Renal cortical epithelial cell (primary cell): ENCODE measurements around the gene CRTC3. TPM values are rescaled to one million over a fixed set of nuclear protein-coding genes. Genes with fewer than 3 reads are reported as not detected.

Experiments used
- DNase-seq: peaks from one replicate; pipeline ENCODE4 v3.0.0-alpha.2; 2011; ENCODE audit warnings: low read depth
- total RNA-seq: library from RNA; depleted of rRNA; stranded (reverse); fragments of >200 nt; gene quantifications from 2 replicates; pipeline ENCODE4 v1.2.3, GENCODE V29; 2014

Gene CRTC3
- total RNA-seq, 1 donor from 2014 or later, result 17.3 TPM

DNA sequence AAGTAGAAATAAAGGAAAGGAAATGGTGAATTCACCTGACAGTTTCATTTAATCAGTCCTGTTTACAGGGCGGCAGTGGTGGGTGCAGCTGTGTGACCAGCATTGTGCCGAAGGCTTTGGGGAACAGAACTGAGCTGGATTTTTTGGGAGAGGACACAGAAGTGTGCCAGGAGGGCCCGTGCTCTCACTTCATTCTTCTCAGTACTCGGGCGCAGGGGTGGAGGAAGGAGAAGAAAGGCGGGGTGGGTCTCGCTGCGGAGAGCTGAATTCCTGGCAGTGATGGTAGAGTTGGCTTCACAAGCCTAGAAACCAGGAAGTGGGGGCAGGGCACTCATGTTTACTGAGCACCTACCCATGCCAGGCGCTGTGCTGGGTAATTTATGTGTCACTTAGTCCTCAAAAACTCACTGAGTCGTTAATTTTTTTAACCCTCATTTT lies 64.6 kb downstream of the CRTC3 start:
- DNase-seq, result peak; percentile 44

DNA sequence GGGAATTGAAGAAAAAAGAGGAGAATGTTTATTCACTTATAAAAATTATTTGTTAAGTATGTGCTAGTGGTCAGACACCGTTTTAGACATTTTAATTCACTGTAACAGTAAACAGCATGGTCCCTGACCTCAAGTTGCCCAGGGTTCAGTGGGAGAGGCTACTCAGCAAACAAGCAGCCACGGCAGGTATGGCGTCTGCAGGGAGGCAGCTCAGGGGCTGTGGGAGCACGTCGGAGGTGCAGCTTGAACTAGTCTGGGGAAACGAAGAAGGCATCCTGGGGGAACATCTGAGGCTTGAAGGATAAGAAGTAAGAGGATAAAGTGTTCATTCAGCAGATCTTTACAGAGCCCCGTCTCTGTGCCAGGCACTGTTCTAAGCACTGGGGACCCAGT lies 66.0 kb downstream of the CRTC3 start:
- DNase-seq, result no peak

DNA sequence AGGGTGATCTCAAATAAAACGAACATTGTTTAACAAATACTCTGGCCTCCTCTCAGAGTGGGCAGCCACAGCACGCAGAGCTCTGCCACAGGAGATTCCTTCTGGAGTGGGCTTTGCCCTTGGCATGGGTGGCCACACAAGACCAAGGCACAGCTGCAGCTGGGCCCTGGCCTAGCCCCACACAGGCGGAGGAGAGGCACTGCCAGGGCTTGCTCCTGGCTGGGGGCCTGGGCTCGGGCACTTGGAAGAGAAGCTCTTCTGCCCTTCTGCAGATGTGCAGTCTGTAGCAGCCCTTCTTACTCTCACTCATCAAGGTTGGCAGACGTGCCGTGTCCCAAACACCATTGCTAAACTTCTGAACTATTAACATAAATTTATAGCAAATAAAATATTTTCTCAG lies 67.2 kb downstream of the CRTC3 start:
- DNase-seq, result no peak

DNA sequence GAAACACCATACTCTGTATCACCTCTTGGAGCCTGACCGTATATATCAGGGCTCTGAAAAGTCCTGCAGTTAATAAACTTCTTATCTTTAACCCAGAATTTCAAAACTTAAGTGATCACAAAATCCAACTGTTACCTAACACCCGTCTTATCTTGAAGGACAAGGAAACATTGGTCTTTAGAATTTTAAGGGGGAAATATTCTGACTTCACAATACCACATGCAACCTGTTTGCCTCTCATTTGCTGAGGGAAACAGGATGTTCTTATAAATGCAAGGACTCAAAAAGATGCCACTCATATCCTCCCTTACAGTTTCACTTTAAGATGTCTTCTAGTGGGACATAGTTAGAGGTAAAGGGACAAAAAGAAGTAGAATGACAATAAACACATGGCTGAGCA lies 67.9 kb downstream of the CRTC3 start:
- no peak for DNase-seq

DNA sequence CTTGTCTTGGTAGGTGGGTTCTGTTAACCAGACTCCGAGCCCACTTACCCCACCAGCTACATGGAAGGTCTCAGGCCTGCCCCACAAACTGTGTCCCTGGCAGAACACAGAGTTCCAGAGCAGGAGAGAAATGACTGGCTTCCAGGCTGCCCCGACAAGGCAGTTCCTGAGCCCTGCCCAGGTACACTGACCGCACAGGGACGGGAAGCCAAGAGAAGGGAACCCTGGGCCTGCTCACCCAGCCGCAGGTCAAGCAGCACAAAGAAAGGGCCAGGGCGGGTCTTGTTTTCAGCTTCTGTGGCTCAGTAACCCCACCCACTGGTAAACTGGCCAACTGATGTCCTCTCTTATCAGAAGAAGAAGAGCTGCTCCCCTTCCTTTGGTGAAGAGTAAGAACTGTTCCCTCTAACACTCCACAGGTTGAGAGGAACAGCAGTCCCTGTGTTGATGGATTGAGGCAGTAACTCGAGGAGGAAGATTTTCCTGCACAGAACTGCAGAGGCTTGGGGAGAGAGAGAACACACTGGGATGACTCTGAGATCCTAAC lies 68.4 kb downstream of the CRTC3 start:
- no peak for DNase-seq

DNA sequence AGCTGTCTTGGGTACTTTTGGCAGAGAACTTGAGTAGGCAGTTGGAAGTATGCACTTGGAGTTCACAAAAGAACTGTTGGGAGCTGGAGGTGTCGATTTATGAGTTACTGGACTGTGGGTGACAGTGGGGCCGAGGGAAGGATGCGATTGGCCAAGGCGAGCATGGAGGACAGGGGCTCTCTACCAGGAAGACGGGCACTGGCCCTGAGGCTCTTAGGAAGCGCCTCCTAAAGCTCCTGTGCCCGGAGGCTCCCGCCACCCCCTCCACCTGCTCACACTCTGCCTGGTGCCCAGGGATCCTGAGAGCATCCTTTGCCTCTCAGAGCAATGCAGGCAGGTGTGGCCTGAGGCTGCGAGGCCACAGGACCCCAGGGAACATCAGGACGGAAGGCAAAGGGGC lies 69.0 kb downstream of the CRTC3 start:
- DNase-seq, result no peak

DNA sequence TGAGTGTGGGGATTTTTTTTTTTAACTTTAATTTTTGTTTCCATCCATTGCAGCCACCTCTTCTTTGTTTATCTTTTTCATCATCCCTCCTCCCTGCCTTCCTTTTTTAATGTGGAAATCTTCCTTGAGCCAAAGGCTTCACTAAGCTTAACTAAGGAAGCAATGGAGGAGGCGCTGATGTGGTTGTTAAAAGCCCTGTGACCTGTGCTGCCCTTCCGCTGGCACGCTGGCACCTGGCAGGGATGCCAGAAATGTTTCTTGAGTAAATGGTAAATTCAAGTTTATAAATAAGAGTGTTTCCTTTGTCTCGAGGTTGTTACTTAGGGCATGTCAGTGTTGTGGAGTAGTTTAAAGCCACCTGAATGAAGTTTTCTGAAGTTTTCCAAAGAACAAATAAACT lies 69.4 kb downstream of the CRTC3 start:
- no peak for DNase-seq

DNA sequence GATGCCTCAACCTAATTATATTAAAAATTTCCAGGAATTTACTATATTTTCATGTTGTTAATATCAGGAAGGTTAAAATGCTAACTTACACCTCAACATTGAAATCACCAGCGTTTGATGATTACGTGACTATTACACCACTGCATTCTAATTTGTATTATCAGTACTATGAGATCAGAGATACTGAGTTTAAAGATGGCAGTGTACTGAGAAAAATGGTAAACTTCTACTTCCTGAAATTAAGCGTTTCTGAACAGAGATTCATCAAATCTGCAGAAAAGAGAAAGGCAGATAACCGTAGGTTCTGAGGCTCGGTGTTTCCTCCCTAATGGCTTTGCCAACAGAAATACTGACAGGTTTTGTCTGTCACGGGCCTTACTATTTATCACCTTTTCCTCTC lies 69.9 kb downstream of the CRTC3 start:
- DNase-seq, result no peak

DNA sequence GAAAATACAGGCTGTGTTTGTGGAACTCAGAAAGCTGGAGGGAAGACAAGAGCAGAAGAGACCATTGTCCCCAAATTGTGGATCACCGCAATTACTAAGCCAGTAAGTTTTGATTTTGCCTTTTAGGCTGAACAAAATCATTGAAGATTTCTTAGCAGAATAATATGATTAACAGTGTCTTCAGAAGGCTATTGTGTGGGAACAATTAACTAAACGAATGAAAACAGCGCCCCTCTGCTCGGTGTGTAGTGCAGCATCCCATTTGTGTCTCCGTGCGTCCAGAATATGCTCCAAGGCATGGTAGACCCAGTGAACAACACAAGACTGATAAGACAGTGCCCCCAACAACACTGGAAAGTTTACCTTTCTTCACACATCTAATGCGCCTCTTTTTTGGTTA lies 71.2 kb downstream of the CRTC3 start:
- no peak for DNase-seq

DNA sequence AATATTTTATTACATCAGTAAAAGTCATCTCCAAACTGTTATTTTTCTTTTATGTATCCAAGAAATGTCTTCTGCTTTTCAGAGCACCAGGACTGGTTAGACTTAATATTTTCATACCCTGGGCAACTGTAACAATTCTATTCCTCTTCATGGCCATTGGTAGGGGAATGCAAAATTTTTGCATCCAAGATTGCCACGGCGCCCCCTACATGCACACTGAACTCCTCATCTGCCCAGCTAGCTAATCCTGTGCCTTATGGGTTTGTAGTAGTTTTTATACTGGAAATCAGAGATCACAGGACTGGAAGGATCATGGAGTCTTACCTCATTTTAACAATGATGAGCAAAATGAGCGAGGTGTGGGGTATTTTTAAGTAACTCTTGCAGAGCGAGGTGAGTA lies 74.2 kb downstream of the CRTC3 start:
- no peak for DNase-seq

DNA sequence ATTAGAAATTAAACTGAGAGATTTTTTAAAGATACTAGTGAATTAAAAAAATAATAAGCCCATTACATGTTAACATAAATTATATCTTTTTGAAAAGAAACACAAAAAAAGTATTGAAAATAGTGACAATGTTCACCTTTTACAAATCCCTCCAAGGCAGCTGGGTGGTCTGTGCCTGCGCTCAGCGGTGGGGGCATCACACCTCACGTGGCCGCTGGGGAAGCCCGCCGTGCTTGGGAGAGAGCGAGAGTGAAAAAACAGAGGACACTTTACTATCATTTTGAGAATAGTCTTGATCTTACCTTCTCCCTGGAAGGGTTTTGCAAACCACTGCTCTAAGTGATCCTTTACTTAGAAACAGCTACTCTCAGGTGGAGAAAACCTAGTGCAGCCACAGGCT lies 76.9 kb downstream of the CRTC3 start:
- no peak for DNase-seq

DNA sequence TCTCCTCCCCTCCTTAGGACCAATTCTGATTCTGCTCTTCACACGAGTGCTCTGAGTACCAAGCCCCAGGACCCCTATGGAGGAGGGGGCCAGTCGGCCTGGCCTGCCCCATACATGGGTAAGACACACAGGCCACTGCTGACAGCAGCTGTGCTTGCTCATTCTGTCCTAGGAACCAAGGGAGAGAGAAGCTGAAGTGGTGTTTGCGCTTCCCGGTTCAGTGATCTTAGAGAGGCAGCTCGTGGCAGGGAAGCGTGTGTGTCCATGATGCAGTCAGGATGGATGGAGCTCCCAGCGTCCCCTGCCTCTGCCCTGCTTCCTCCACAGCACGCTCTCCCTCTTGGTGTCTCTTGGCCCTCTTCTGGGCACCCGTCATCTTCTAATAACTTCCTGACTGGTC lies 77.6 kb downstream of the CRTC3 start:
- DNase-seq, result no peak

DNA sequence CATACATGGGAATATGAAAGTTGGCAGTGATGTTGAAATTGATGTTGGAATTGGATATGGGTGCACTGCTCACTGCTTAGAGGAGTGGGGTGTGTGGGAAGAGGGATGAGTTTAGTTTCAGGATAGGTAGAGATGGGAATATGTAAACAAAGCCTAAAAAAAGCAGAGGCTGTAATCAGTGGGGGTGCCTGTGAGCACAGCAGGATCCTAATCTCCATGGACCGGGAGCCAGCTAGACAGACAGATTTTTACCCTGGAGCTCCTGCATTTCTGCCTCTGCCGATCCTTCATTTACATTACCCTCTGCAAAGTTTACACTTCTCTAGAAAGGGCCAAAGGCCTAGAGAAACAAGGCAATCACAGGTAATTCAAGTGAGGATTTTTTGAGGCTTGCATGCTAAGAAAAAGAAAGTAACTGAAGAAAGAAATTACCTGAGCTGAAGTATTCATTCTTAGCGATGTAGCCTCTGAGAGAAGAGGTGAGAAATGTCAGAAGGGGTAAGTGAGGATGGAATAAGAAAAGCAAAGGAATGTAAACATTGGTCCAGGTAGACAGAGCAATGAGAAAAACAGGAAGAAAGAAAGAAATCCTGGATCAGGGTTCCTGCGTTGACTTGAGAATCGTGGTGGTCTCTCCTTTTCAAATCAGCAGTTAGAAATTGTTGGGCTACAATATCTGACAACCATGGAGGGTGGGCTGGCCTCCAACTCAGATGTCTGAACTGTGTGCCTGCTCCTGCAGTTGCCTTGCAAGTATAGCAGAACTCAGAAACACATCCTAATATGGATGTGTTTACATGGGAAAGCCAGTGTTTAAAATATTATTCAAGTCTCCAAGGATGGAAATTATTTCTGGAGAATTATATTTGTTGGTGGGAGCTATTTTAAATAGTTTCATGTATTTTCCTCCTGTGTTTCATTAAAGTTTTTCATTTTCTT lies 79.8 kb downstream of the CRTC3 start:
- DNase-seq, result no peak

DNA sequence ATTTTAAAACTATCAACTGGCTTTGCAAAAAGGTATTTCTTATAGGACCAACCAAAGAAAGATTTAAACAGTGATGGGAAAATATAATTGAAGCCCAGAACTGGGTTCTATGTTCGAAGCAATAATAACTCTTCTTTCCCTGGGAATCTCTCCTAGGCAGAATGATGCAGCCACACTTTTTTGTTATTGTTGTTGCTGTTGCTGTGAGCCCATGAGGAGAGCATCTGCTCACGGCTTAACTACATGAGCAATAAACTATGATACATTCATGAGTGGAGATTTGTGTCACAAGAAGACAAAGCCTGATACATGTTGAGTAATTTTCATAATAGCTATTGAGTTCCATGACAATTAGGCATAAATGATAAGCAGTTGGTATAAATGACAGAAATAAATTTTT lies 80.5 kb downstream of the CRTC3 start:
- no peak for DNase-seq

DNA sequence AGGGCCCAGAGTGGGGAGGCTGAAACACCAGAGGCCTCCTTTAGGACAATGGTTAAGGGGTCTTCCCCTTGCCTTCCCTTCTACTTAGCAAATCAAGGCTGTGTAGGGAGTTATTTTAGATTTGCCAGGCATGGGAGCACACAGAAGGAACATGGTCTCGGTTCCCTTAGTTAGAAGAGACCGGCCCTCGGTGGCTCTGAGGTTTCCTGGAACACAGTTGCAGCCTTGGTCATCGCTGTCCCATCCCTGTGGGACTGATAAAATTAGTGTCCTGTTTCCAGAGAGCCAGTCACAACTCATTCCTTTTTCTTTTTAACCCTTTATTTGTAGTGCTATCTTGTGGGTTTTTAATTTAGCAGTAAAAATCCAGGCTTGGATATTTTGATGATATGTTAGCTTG lies 81.4 kb downstream of the CRTC3 start:
- no peak for DNase-seq

DNA sequence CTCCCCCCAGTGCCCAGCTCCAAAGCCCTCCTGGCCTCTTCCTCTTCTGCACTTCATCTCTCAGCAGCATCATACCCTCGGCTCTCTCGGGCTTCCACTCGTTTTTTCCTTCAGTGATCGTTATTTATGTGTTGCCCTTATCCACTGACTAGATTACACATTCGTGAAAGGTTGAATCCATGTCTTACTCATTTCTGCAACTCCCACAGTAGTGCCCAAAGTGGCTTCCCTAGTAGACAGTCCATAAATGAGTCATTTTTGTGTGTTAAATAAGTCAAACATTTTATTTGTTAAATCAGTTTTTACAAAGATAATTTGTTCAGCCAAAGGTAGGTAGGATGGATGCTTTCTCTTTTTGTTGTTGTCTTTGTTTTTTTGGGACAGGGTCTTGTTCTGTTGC lies 87.4 kb downstream of the CRTC3 start:
- DNase-seq, result no peak

DNA sequence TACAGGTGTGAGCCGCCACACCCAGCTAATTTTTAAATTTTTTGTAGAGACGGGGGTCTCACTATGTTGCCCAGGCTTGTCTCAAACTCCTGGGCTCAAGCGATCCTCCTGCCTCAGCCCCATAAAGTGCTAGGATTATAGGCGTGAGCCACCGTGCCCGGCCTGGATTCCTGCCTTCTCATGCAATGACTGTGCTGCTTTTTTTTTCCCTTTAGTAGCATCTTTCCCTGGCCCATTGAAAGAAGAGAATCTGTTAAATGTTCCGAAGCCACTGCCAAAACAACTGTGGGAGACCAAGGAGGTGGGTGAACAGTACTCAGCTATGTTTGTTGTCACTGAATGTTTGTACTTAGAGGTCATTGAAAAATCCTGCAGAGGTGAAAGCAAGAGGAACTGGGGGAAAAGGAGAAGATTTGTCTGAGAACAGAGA lies 88.0 kb downstream of the CRTC3 start:
- DNase-seq, result no peak

DNA sequence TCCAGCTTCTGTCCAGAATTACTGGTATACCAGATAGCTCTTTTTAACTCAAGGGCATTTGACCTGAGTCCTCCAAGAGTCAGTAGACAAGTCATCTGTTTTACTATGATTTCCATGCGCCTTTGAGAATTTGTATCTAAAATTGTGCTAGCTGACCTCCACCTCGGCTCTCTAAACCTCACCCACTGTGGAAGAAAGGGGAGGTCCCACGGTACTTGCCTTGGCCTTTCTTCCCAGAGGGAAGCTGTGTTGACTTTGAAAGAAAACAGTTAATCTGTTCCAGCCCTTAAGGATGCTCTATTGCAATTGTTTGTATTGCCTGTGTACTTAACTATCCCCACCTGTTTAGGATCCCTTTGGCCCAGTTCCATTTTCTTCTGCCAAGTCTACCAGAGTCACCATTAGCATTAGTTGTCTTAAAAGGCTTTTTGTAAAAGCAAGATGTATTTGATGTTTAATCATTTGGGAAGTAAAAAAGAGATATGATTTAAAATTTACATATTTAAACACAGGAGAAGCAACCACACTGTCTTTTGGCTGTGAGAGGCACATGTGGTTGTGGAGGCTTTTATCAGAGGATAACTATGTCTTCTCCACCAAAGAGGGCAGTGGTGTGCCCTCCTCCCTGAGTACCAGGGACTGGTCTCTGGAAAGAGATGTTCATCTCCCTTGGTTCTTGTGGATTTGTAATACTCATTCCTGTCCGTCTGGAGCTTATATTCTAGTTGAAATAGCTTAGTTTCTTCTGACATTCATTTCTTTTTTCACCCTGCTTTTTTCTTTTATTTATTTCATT lies 88.8 kb downstream of the CRTC3 start:
- DNase-seq, result no peak

DNA sequence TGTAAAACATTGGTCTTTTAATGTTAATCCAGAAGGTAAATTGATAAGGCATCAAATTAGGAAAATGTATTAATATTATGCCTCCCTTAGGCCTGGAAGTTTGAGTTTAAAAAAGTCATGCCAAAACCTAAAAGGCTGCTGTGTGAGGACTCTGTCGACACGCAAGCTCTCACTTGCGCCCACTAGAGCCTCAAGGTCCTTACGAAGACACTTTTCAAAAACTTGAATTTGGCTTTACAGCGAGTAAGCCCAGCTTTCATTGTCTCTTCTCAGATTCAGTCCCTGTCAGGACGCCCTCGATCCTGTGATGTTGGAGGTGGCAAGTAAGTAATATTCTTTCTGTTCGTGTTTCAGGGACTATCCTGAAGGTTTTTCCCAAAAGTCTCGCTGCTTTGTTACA lies 89.7 kb downstream of the CRTC3 start:
- no peak for DNase-seq

DNA sequence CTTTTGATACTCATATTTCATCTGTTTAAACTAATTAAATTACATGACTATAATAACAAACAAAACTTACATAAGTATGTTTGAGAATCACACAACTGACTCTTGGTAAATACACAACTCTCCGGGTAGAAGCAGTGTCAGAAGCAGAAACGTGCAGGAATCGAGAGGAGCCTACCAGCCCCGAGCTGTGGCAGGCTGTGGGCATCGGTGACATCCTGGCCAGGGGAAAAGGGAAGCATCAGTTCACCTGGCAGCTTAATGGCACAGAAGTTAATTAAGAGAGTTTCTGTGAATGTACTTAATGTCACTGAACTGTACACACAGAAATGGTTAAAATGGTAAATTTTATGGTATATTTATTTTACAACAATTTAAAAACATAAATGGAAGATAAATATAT lies 90.2 kb downstream of the CRTC3 start:
- DNase-seq, result no peak

DNA sequence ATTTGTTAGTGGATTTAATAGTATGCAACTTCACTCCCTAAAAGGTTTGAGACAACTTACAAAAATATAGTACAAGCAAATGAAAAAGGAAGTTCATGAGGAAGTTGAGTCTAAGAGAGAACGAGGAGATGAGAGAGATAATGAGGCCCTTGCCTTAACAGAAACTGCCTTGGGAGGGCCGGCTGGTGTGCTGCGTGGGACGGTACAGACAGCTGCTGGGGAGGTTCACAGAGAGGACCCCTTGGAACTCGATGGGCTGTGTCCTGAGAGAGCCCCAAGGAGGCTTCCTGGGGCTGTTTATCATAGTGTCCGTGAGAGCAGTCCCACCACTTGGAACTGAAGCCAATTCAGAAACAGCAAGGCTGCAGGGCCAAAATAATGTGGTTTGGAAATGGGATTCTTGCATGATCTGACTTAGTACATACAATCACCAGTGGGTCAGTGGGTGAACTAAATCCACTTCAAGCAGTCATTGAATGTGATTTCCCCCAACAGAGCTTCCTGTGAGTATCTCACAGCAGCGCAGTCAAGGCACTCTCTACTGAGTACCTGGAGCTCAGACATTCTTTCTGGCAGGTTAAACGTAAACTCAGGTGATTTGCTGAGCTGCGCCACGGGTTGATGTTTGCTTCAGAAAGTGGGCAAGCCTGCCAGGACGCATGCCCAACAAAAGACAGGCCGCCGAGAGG lies 90.8 kb downstream of the CRTC3 start:
- no peak for DNase-seq

DNA sequence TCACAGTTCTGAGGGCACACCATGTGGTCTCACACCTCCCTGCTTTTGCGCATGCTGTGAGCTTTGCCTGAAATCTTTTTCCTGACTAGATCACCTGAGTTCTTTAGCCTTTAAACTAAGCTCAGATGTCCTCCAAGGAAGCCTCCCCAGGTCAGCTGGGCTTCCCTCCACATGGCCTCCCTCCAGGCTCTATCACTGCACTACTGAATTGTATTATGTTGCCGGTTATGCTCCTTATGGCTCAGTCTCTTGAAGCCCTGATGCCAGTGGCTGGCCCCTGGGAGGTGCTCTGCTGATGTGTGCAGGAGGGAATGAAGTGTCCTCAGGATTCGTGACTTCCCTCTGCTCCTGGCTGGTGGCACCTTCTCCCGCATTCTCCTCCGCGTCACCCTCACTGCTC lies 94.1 kb downstream of the CRTC3 start:
- DNase-seq, result no peak
